ENCODE measurements around the gene FNDC5.

Gene FNDC5

GRCh38 chr1:32813941-32814739 lies 56.6 kb downstream of the FNDC5 start:
- no peak for DNase-seq (ENCODE audit: low read depth)
